Fibroblast of the aortic adventitia (primary cell): ENCODE results near the gene RIMS3. TPM values are rescaled to one million over a fixed set of nuclear protein-coding genes. Genes with fewer than 3 reads are reported as not detected.

Source experiments
- DNase-seq: peaks from one replicate; pipeline ENCODE4 v3.0.0-alpha.2; 2010; ENCODE audit warnings: low read depth
- H3K4me3 ChIP-seq: 2 replicates; pipeline ENCODE4 v1.5.1; 2011; ENCODE audit warnings: low read depth, mild to moderate bottlenecking, control low read depth, low read length, moderate library complexity
- CTCF ChIP-seq: IDR thresholded peaks from 2 replicates; pipeline ENCODE4 v1.5.1; 2011; ENCODE audit warnings: mild to moderate bottlenecking, low read length, control low read depth, inconsistent platforms; ENCODE audit not compliant: insufficient read depth
- total RNA-seq: library from RNA; depleted of rRNA; stranded (reverse); fragments of >200 nt; gene quantifications from 2 replicates; pipeline ENCODE4 v1.2.3, GENCODE V29; 2012; ENCODE audit warnings: low replicate concordance

The RIMS3 gene
- 0.36 and 0.57 TPM in 2 replicates for total RNA-seq

- TF ChIP-seq CTCF, result no peak
- H3K4me3 ChIP-seq, result peak within 1 kb of the TSS; percentile 59
- peak; percentile 17 for DNase-seq
Measured at GRCh38 chr1:40665335-40666171, at the start of gene RIMS3. RIMS3 (minus strand) TSS chr1:40665682; CDS start chr1:40641925, 23,757 bp downstream.

- DNase-seq, result no peak
- no peak for TF ChIP-seq CTCF
- no peak overlapping the region for H3K4me3 ChIP-seq
Measured at GRCh38 chr1:40712997-40713396, 47.5 kb upstream of the RIMS3 start.

GRCh38 chr1:40712405-40712944 is 47.0 kb upstream of the RIMS3 start:
- DNase-seq, result no peak
- no peak for TF ChIP-seq CTCF
- no peak overlapping the region for H3K4me3 ChIP-seq

- DNase-seq, result peak; percentile 65
- TF ChIP-seq CTCF, result no peak
- peak overlapping the region; percentile 34 for H3K4me3 ChIP-seq
Measured at GRCh38 chr1:40711465-40712404, 46.3 kb upstream of the RIMS3 start.

GRCh38 chr1:40710581-40711315 is 45.3 kb upstream of the RIMS3 start:
- no peak for TF ChIP-seq CTCF
- DNase-seq, result no peak
- H3K4me3 ChIP-seq, result peak overlapping the region; percentile 73

GRCh38 chr1:40709802-40710278 is 44.4 kb upstream of the RIMS3 start:
- no peak for DNase-seq
- no peak for TF ChIP-seq CTCF

More at GRCh38 chr1:40709802-40710278, 44.4 kb upstream of the RIMS3 start:
- H3K4me3 ChIP-seq, result peak overlapping the region; percentile 73
